Chondrocyte (in vitro differentiated cells): ENCODE data around the gene NUDT6. TPM values are rescaled to one million over a fixed set of nuclear protein-coding genes. Genes with fewer than 3 reads are reported as not detected.

Experiments used
- DNase-seq: peaks from one replicate; pipeline ENCODE4 v3.0.0; 2021; ENCODE audit warnings: mixed read lengths, low spot score
- H3K27ac Mint-ChIP-seq: one replicate; pipeline ENCODE4 v1.8.0; 2021; ENCODE audit warnings: mild to moderate bottlenecking, moderate library complexity, mixed read lengths; ENCODE audit not compliant: unreplicated experiment
- H3K27me3 Mint-ChIP-seq: 2 replicates; pipeline ENCODE4 v1.8.0; 2021; ENCODE audit warnings: low read depth, mixed read lengths
- H3K36me3 Mint-ChIP-seq: 2 replicates; pipeline ENCODE4 v1.8.0; 2021; ENCODE audit warnings: low read depth, mixed read lengths
- H3K4me1 Mint-ChIP-seq: 2 replicates; pipeline ENCODE4 v1.8.0; 2021; ENCODE audit warnings: low read depth, mild to moderate bottlenecking, mixed read lengths
- H3K4me3 Mint-ChIP-seq: one replicate; pipeline ENCODE4 v1.8.0; 2021; ENCODE audit warnings: mild to moderate bottlenecking, moderate library complexity, mixed read lengths; ENCODE audit not compliant: unreplicated experiment
- H3K9me3 Mint-ChIP-seq: 2 replicates; pipeline ENCODE4 v1.8.0; 2021; ENCODE audit warnings: low read depth, mixed read lengths
- CTCF ChIP-seq: fragments of 200-600 bp; sonication (generic); IDR thresholded peaks from 2 replicates; pipeline ENCODE4 v1.5.0; 2021; ENCODE audit warnings: antibody characterized with exemption, mild to moderate bottlenecking, moderate library complexity
- total RNA-seq: library from RNA; stranded (reverse); gene quantifications from 3 replicates; pipeline ENCODE4 v1.2.1, GENCODE V29; 2021

The NUDT6 gene
- total RNA-seq, 1 donor from 2014 or later, result 4.2 TPM

GRCh38 chr4:122899682-122900081 lies 22.7 kb downstream of the NUDT6 start:
- no peak for TF ChIP-seq CTCF
- Mint-ChIP-seq H3K4me1 (peaks cover 62% of the 10 kb centered on the region), H3K4me3 (no peak overlapping the region), H3K36me3 (peaks cover under 1% of the 10 kb centered on the region), H3K9me3 (no peaks in the 10 kb centered on the region), H3K27ac (peak overlapping the region; percentile 69), H3K27me3 (no peaks in the 10 kb centered on the region)
- DNase-seq, result no peak

- no peaks in the 10 kb centered on the region for H3K27me3 Mint-ChIP-seq
- H3K4me3 Mint-ChIP-seq, result no peak overlapping the region
- DNase-seq, result no peak
- H3K9me3 Mint-ChIP-seq, result no peaks in the 10 kb centered on the region
- H3K36me3 Mint-ChIP-seq, result peaks cover 3% of the 10 kb centered on the region
- peak overlapping the region; percentile 69 for H3K27ac Mint-ChIP-seq
- no peak for TF ChIP-seq CTCF
- peaks cover 62% of the 10 kb centered on the region for H3K4me1 Mint-ChIP-seq
Observed at GRCh38 chr4:122898370-122899150, 23.8 kb downstream of the NUDT6 start.

GRCh38 chr4:122896270-122896669 lies 26.1 kb downstream of the NUDT6 start:
- Mint-ChIP-seq H3K4me3 (no peak overlapping the region), H3K27me3 (no peaks in the 10 kb centered on the region), H3K9me3 (no peaks in the 10 kb centered on the region), H3K27ac (peak overlapping the region; percentile 55), H3K4me1 (peaks cover 60% of the 10 kb centered on the region), H3K36me3 (peaks cover 3% of the 10 kb centered on the region)
- no peak for TF ChIP-seq CTCF
- DNase-seq, result no peak

- no peak for TF ChIP-seq CTCF
- peaks cover 54% of the 10 kb centered on the region for H3K4me1 Mint-ChIP-seq
- no peaks in the 10 kb centered on the region for H3K27me3 Mint-ChIP-seq
- H3K9me3 Mint-ChIP-seq, result no peaks in the 10 kb centered on the region
- H3K27ac Mint-ChIP-seq, result peak overlapping the region; percentile 55
- H3K36me3 Mint-ChIP-seq, result peaks cover 3% of the 10 kb centered on the region
- no peak for DNase-seq
- no peak overlapping the region for H3K4me3 Mint-ChIP-seq
Observed at GRCh38 chr4:122895336-122895995, 26.9 kb downstream of the NUDT6 start.

GRCh38 chr4:122894827-122895226 lies 27.6 kb downstream of the NUDT6 start:
- Mint-ChIP-seq H3K4me3 (no peak overlapping the region), H3K27me3 (no peaks in the 10 kb centered on the region), H3K36me3 (peaks cover 3% of the 10 kb centered on the region), H3K9me3 (no peaks in the 10 kb centered on the region), H3K27ac (no peak overlapping the region), H3K4me1 (peaks cover 55% of the 10 kb centered on the region)
- DNase-seq, result no peak
- peak; percentile 10 for TF ChIP-seq CTCF
